Lung microvascular endothelial cell (primary cell): Measurements from ENCODE around the gene RFXANK. TPM values are rescaled to one million over a fixed set of nuclear protein-coding genes. Genes with fewer than 3 reads are reported as not detected.
"Not testable (repeated sequence)": the region's sequence is repeated elsewhere in the genome, so short reads cannot be mapped to it uniquely, and the experiment has no call there.

Experiments used
- DNase-seq, 2 donors: peaks; one replicate each; pipeline versions ENCODE4 v3.0.0 to v3.0.0-alpha.2; 2010; ENCODE audit warnings: low read depth in 2 of 2
- total RNA-seq: library from RNA; depleted of rRNA; stranded (reverse); fragments of >200 nt; gene quantifications from 2 replicates; pipeline ENCODE4 v1.2.1, GENCODE V29; 2014

The RFXANK gene
- total RNA-seq, result 67.5 and 69.5 TPM in 2 replicates

- DNase-seq, result peak; percentile 97 to 99
Observed at GRCh38 chr19:19192078-19192882, at the start of gene RFXANK, which contains the start of gene BORCS8. Gene RFXANK, plus strand, starts transcription at chr19:19192258. Its CDS starts 1,689 bp downstream, at chr19:19193947. Gene BORCS8, minus strand, starts transcription at chr19:19192152. Its CDS starts 35 bp downstream, at chr19:19192117.

- no peak for DNase-seq
Observed at GRCh38 chr19:19142347-19142746, 49.7 kb upstream of the RFXANK start.

- DNase-seq, result no peak
Observed at GRCh38 chr19:19145281-19145680, 46.8 kb upstream of the RFXANK start.

- DNase-seq, result peak; percentile 50 to 63
Observed at GRCh38 chr19:19145684-19146608, 46.1 kb upstream of the RFXANK start.

- no peak for DNase-seq
Observed at GRCh38 chr19:19146865-19147264, 45.2 kb upstream of the RFXANK start.

GRCh38 chr19:19147344-19147743 is 44.7 kb upstream of the RFXANK start:
- no peak for DNase-seq

GRCh38 chr19:19148504-19148903 is 43.6 kb upstream of the RFXANK start:
- DNase-seq, result not testable (repeated sequence)

GRCh38 chr19:19149435-19149834 is 42.6 kb upstream of the RFXANK start:
- DNase-seq, result no peak

- DNase-seq, result no peak
Observed at GRCh38 chr19:19151418-19151817, 40.6 kb upstream of the RFXANK start.

GRCh38 chr19:19152668-19153384 is 39.2 kb upstream of the RFXANK start:
- no peak for DNase-seq

GRCh38 chr19:19154768-19155494 is 37.1 kb upstream of the RFXANK start:
- DNase-seq, result no peak

- no peak for DNase-seq
Observed at GRCh38 chr19:19155495-19156219, 36.4 kb upstream of the RFXANK start.

- DNase-seq, result no peak
Observed at GRCh38 chr19:19157808-19158207, 34.2 kb upstream of the RFXANK start.

- DNase-seq, result no peak
Observed at GRCh38 chr19:19159534-19159933, 32.5 kb upstream of the RFXANK start.

GRCh38 chr19:19160461-19161035 is 31.5 kb upstream of the RFXANK start:
- DNase-seq, result no peak

GRCh38 chr19:19162495-19162894 is 29.6 kb upstream of the RFXANK start:
- no peak for DNase-seq

GRCh38 chr19:19165396-19165795 is 26.7 kb upstream of the RFXANK start:
- DNase-seq, result no peak

- no peak for DNase-seq
Observed at GRCh38 chr19:19167612-19168011, 24.4 kb upstream of the RFXANK start.

GRCh38 chr19:19169236-19170052 is 22.6 kb upstream of the RFXANK start:
- DNase-seq, result no peak
